ENCODE measurements around the gene OXSR1.

Gene OXSR1

GRCh38 chr3:38207254-38208003, 42.1 kb downstream of the OXSR1 start:
- H3K4me2 ChIP-seq (ENCODE audit: low read length) = no peak overlapping the region
- TF ChIP-seq CTCF (IDR thresholded peaks at IDR 0.05) = no peak
- no peak overlapping the region for H3K4me3 ChIP-seq (ENCODE audit: low read depth, low read length)
- no peak overlapping the region for H2AFZ ChIP-seq
- no peaks in the 10 kb centered on the region for H3K4me1 ChIP-seq
- H3K79me2 ChIP-seq = peaks cover 27% of the 10 kb centered on the region
- no peaks in the 10 kb centered on the region for H3K9me3 ChIP-seq (ENCODE audit: control insufficient read depth, low read length)
- H3K9ac ChIP-seq = no peak overlapping the region
- no peak overlapping the region for H3K27ac ChIP-seq
- H3K27me3 ChIP-seq (ENCODE audit: control insufficient read depth, insufficient read depth, low read length) = no peaks in the 10 kb centered on the region
- H3K36me3 ChIP-seq (ENCODE audit: control insufficient read depth, insufficient read depth, low read length) = no peaks in the 10 kb centered on the region

DNA sequence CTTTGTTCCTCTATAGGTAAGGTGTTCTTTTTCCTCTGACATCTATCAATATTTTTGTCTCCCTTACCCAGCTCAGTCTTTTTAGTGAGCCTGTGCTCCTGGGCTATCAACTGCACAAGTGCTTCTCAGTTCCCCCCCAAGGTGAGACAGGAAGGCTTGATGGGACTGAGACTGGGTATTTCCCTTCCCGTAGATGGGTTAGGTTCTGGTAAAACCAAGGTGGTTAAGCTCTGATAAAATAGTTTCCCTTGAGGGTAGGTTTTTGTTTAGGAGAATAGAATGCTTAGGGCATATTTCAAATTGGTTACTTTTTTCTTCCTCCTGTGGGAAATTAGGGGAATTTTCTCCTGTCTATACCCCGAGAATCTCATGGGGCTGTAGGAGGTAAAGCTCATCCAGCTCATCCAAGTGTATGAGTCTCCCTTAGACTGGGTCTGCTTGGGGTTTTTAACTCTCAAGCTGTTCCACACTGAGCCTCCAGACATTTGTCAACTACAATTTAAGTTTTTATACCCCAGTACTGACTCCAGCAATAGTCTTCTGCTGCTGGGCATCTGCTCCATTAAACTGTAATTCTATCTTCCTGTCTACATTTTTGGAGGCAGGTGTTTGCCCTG, 44.9 kb downstream of the OXSR1 start:
- H3K4me2 ChIP-seq (ENCODE audit: low read length) = no peak overlapping the region
- no peak for TF ChIP-seq CTCF (IDR thresholded peaks at IDR 0.05)
- H3K79me2 ChIP-seq = peaks cover 9% of the 10 kb centered on the region
- no peak overlapping the region for H3K4me3 ChIP-seq (ENCODE audit: low read depth, low read length)
- no peaks in the 10 kb centered on the region for H3K36me3 ChIP-seq (ENCODE audit: control insufficient read depth, insufficient read depth, low read length)
- no peaks in the 10 kb centered on the region for H3K27me3 ChIP-seq (ENCODE audit: control insufficient read depth, insufficient read depth, low read length)
- no peak overlapping the region for H2AFZ ChIP-seq
- H3K9me3 ChIP-seq (ENCODE audit: control insufficient read depth, low read length) = no peaks in the 10 kb centered on the region
- no peaks in the 10 kb centered on the region for H3K4me1 ChIP-seq
- no peak overlapping the region for H3K27ac ChIP-seq
- H3K9ac ChIP-seq = no peak overlapping the region

DNA sequence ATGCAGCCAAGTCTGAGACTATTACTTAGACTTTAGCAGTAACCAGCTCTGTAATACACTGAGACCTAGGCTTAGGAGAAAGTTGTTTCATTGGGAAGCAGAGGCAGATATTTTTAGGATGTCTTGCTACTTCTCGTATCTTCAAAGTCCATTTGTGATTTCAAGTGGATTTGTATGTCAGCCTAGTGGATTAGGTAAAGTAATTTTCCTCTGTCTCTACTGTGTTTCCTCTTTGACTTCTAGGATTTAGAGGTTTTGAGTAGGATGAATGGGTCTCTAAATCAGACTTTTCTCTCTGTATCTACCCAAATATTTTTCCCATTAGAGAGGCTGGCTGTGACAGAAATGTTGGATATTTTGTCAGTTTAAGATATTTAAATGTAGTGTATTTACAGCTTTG, 46.8 kb downstream of the OXSR1 start:
- peaks cover 9% of the 10 kb centered on the region for H3K79me2 ChIP-seq
- H3K27me3 ChIP-seq (ENCODE audit: control insufficient read depth, insufficient read depth, low read length) = no peaks in the 10 kb centered on the region
- no peak overlapping the region for H3K27ac ChIP-seq
- no peaks in the 10 kb centered on the region for H3K9me3 ChIP-seq (ENCODE audit: control insufficient read depth, low read length)
- no peak overlapping the region for H3K9ac ChIP-seq
- no peak overlapping the region for H2AFZ ChIP-seq
- H3K36me3 ChIP-seq (ENCODE audit: control insufficient read depth, insufficient read depth, low read length) = no peaks in the 10 kb centered on the region
- no peak overlapping the region for H3K4me3 ChIP-seq (ENCODE audit: low read depth, low read length)
- no peak overlapping the region for H3K4me2 ChIP-seq (ENCODE audit: low read length)
- no peaks in the 10 kb centered on the region for H3K4me1 ChIP-seq
- no peak for TF ChIP-seq CTCF (IDR thresholded peaks at IDR 0.05)

GRCh38 chr3:38214560-38214959, 49.2 kb downstream of the OXSR1 start:
- no peaks in the 10 kb centered on the region for H3K36me3 ChIP-seq (ENCODE audit: control insufficient read depth, insufficient read depth, low read length)
- peaks cover 5% of the 10 kb centered on the region for H3K79me2 ChIP-seq
- no peaks in the 10 kb centered on the region for H3K27me3 ChIP-seq (ENCODE audit: control insufficient read depth, insufficient read depth, low read length)
- no peak overlapping the region for H3K27ac ChIP-seq
- TF ChIP-seq CTCF (IDR thresholded peaks at IDR 0.05) = no peak
- no peak overlapping the region for H3K4me2 ChIP-seq (ENCODE audit: low read length)
- no peaks in the 10 kb centered on the region for H3K4me1 ChIP-seq
- H2AFZ ChIP-seq = no peak overlapping the region
- H3K9ac ChIP-seq = no peak overlapping the region
- no peak overlapping the region for H3K4me3 ChIP-seq (ENCODE audit: low read depth, low read length)
- H3K9me3 ChIP-seq (ENCODE audit: control insufficient read depth, low read length) = no peaks in the 10 kb centered on the region

Data from parathyroid adenoma (tissue), 2 donors.